Measurements from ENCODE around the gene MRPL41. TPM values are rescaled to one million over a fixed set of nuclear protein-coding genes. Genes with fewer than 3 reads are reported as not detected.

MRPL41 gene
- total and polyA plus RNA-seq, 2 of the 13 experiments (the other 11 are each of a cell fraction or from before 2014, with no cell fraction given) = 20.9 to 54.0 TPM

- TF ChIP-seq FOXP4 (CRISPR knock-in tag; IDR thresholded peaks at IDR 0.05) = 0 out of 2 replicates have a peak, but pooled peaks have one; percentile 11
- peak; percentile 47; the same call in 1 of the 2 replicates for TF ChIP-seq ELF1 (CRISPR knock-in tag; IDR thresholded peaks at IDR 0.05)
- no peak for TF ChIP-seq ZNF451 (CRISPR knock-in tag; IDR thresholded peaks at IDR 0.05)
- peak; percentile 79 for TF ChIP-seq ZNF335 (CRISPR knock-in tag; IDR thresholded peaks at IDR 0.05)
- TF ChIP-seq ZSCAN21 (CRISPR knock-in tag; IDR thresholded peaks at IDR 0.05; ENCODE audit: borderline replicate concordance) = no peak; the same call in 1 of the 2 replicates
- no peak for TF ChIP-seq CEBPZ (IDR thresholded peaks at IDR 0.05; ENCODE audit: low read length)
- TF ChIP-seq BCL3 (CRISPR knock-in tag; IDR thresholded peaks at IDR 0.05) = peak; percentile 83; the same call in 1 of the 2 replicates
- peak; percentile 71; the same call in 1 of the 2 replicates for TF ChIP-seq ZNF598 (CRISPR knock-in tag; IDR thresholded peaks at IDR 0.05; ENCODE audit: borderline replicate concordance)
- no peak for TF ChIP-seq RFX1 (IDR thresholded peaks at IDR 0.05)
- TF ChIP-seq ZFP82 (CRISPR knock-in tag; IDR thresholded peaks at IDR 0.05; ENCODE audit: borderline replicate concordance) = no peak; the same call in 1 of the 2 replicates
- TF ChIP-seq SIX4 (CRISPR knock-in tag; IDR thresholded peaks at IDR 0.05) = no peak
- TF ChIP-seq ZNF501 (CRISPR knock-in tag; IDR thresholded peaks at IDR 0.05) = peak; percentile 16
- TF ChIP-seq ZNF564 (CRISPR knock-in tag; IDR thresholded peaks at IDR 0.05) = peak; percentile 76
- TF ChIP-seq KDM5B (CRISPR knock-in tag; IDR thresholded peaks at IDR 0.05; ENCODE audit: borderline replicate concordance) = peak; percentile 82; the same call in 1 of the 2 replicates
- TF ChIP-seq ZNF280B (CRISPR knock-in tag; IDR thresholded peaks at IDR 0.05; ENCODE audit: borderline replicate concordance) = 0 out of 2 replicates have a peak, but pooled peaks have one; percentile 19
- TF ChIP-seq ZNF660 (CRISPR knock-in tag; IDR thresholded peaks at IDR 0.05; ENCODE audit: borderline replicate concordance, low read depth) = no peak
- peak; percentile 77 for TF ChIP-seq DMAP1 (CRISPR knock-in tag; IDR thresholded peaks at IDR 0.05)
- no peak for TF ChIP-seq ZNF225 (CRISPR knock-in tag; IDR thresholded peaks at IDR 0.05)
- TF ChIP-seq CENPX (CRISPR knock-in tag; IDR thresholded peaks at IDR 0.05) = no peak
- 0 out of 2 replicates have a peak, but pooled peaks have one; percentile 24 for TF ChIP-seq ARID2 (CRISPR knock-in tag; IDR thresholded peaks at IDR 0.05; ENCODE audit: borderline replicate concordance)
- no peak for TF ChIP-seq ZNF773 (CRISPR knock-in tag; IDR thresholded peaks at IDR 0.05; ENCODE audit: borderline replicate concordance)
Measured at GRCh38 chr9:137578518-137579258, 27.0 kb downstream of the MRPL41 start, which contains the start of gene DPH7 (continued).

All from HepG2 (cell line).